ENCODE results near the gene DLK1.

The DLK1 gene

GRCh38 chr14:100703386-100704220, 23.1 kb upstream of the DLK1 start:
- no peaks in the 10 kb centered on the region for H3K4me1 Mint-ChIP-seq
- peaks cover 1% of the 10 kb centered on the region for H3K27me3 Mint-ChIP-seq
- no peaks in the 10 kb centered on the region for H3K36me3 Mint-ChIP-seq
- no peaks in the 10 kb centered on the region for H3K9me3 Mint-ChIP-seq
- no peak overlapping the region for H3K27ac Mint-ChIP-seq
- H3K4me3 Mint-ChIP-seq: no peak overlapping the region

GRCh38 chr14:100706200-100706599, 20.5 kb upstream of the DLK1 start:
- no peak overlapping the region for H3K27ac Mint-ChIP-seq
- no peaks in the 10 kb centered on the region for H3K36me3 Mint-ChIP-seq
- no peaks in the 10 kb centered on the region for H3K9me3 Mint-ChIP-seq
- H3K27me3 Mint-ChIP-seq: peaks cover 6% of the 10 kb centered on the region
- H3K4me3 Mint-ChIP-seq: no peak overlapping the region
- H3K4me1 Mint-ChIP-seq: no peaks in the 10 kb centered on the region

GRCh38 chr14:100706860-100707259, 19.8 kb upstream of the DLK1 start:
- no peaks in the 10 kb centered on the region for H3K36me3 Mint-ChIP-seq
- H3K4me3 Mint-ChIP-seq: no peak overlapping the region
- H3K4me1 Mint-ChIP-seq: no peaks in the 10 kb centered on the region
- H3K27ac Mint-ChIP-seq: no peak overlapping the region
- H3K27me3 Mint-ChIP-seq: peaks cover 6% of the 10 kb centered on the region
- H3K9me3 Mint-ChIP-seq: no peaks in the 10 kb centered on the region

- H3K4me3 Mint-ChIP-seq: no peak overlapping the region
- no peaks in the 10 kb centered on the region for H3K9me3 Mint-ChIP-seq
These were observed 18.0 kb upstream of the DLK1 start for GRCh38 chr14:100708425-100709288.

GRCh38 chr14:100709289-100710284, 17.1 kb upstream of the DLK1 start:
- H3K27ac Mint-ChIP-seq: no peak overlapping the region
- no peaks in the 10 kb centered on the region for H3K36me3 Mint-ChIP-seq
- peaks cover 8% of the 10 kb centered on the region for H3K27me3 Mint-ChIP-seq
- H3K9me3 Mint-ChIP-seq: no peaks in the 10 kb centered on the region
- no peaks in the 10 kb centered on the region for H3K4me1 Mint-ChIP-seq
- H3K4me3 Mint-ChIP-seq: no peak overlapping the region

More at GRCh38 chr14:100708425-100709288, 18.0 kb upstream of the DLK1 start:
- H3K27me3 Mint-ChIP-seq: peaks cover 8% of the 10 kb centered on the region
- no peaks in the 10 kb centered on the region for H3K36me3 Mint-ChIP-seq
- no peak overlapping the region for H3K27ac Mint-ChIP-seq
- no peaks in the 10 kb centered on the region for H3K4me1 Mint-ChIP-seq

- H3K9me3 Mint-ChIP-seq: no peaks in the 10 kb centered on the region
- no peaks in the 10 kb centered on the region for H3K36me3 Mint-ChIP-seq
- H3K27me3 Mint-ChIP-seq: peaks cover 8% of the 10 kb centered on the region
- no peak overlapping the region for H3K4me3 Mint-ChIP-seq
- no peak overlapping the region for H3K27ac Mint-ChIP-seq
- H3K4me1 Mint-ChIP-seq: no peaks in the 10 kb centered on the region
These were observed 16.3 kb upstream of the DLK1 start for GRCh38 chr14:100710391-100710790.

DNA sequence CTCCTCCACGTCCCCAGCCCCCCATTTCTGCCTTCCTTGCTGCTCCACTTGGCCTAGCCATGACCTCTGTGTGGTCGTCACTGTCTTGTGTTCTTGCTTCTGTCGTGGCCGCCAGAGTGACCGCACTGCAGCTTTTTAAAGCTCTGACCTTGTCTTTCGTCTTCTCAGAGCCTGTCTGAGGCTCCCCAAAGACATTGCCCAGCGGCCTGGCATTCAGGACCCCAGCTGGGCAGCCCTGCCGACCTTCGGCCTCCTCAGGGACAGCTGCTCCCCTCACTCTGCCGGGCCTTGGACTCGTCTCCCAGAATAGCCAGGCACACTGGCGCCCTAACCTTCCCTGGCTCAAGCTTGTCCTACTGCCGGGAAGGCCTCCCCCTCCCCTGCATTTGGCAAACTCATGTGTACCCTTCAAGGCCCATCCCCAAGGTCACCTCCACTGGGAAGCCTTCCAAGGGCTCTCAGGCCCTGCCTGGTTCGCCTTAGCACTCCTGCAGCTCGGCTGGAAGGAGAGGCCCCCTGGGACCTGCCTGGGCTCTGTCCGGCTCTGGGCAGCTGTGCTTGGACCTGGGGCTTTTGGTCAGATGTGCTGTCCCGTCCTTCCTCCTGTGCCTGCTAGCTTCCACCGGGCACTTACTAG, 15.7 kb upstream of the DLK1 start:
- Mint-ChIP-seq H3K9me3 (no peaks in the 10 kb centered on the region), H3K36me3 (no peaks in the 10 kb centered on the region), H3K27ac (no peak overlapping the region), H3K4me3 (no peak overlapping the region), H3K4me1 (no peaks in the 10 kb centered on the region), H3K27me3 (peaks cover 8% of the 10 kb centered on the region)

DNA sequence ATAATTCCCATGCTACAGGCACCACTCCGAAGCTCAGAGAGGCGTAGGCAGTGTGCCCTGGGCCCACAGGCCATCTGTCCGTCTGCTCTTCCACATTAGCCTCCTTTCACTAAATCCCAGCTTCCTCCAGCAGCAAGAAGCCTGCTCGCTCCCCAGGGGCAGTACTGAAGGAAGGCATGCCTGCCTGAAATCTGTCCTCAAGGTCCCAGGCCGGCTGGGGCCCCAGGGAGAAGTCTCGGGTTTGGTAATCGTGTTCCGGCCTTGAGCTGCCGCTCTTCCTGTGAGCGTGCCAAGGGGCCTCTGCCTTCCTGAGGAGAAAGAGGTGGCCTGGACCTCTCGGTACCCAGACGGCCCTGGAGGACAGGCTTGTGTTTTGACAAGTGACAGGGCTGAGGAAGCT, 15.2 kb upstream of the DLK1 start:
- H3K9me3 Mint-ChIP-seq: no peaks in the 10 kb centered on the region
- no peak overlapping the region for H3K27ac Mint-ChIP-seq
- no peaks in the 10 kb centered on the region for H3K36me3 Mint-ChIP-seq
- no peak overlapping the region for H3K4me3 Mint-ChIP-seq
- no peaks in the 10 kb centered on the region for H3K4me1 Mint-ChIP-seq
- peaks cover 8% of the 10 kb centered on the region for H3K27me3 Mint-ChIP-seq

GRCh38 chr14:100712490-100712889, 14.2 kb upstream of the DLK1 start:
- Mint-ChIP-seq H3K4me3 (no peak overlapping the region), H3K27me3 (peaks cover 9% of the 10 kb centered on the region), H3K4me1 (no peaks in the 10 kb centered on the region), H3K36me3 (no peaks in the 10 kb centered on the region), H3K27ac (no peak overlapping the region), H3K9me3 (no peaks in the 10 kb centered on the region)

GRCh38 chr14:100713705-100714104, 13.0 kb upstream of the DLK1 start:
- Mint-ChIP-seq H3K36me3 (no peaks in the 10 kb centered on the region), H3K27ac (no peak overlapping the region), H3K4me1 (no peaks in the 10 kb centered on the region), H3K9me3 (no peaks in the 10 kb centered on the region), H3K27me3 (peaks cover 11% of the 10 kb centered on the region), H3K4me3 (no peak overlapping the region)

- Mint-ChIP-seq H3K27me3 (peaks cover 13% of the 10 kb centered on the region), H3K9me3 (no peaks in the 10 kb centered on the region)
These were observed 12.3 kb upstream of the DLK1 start for GRCh38 chr14:100714258-100714892.

DNA sequence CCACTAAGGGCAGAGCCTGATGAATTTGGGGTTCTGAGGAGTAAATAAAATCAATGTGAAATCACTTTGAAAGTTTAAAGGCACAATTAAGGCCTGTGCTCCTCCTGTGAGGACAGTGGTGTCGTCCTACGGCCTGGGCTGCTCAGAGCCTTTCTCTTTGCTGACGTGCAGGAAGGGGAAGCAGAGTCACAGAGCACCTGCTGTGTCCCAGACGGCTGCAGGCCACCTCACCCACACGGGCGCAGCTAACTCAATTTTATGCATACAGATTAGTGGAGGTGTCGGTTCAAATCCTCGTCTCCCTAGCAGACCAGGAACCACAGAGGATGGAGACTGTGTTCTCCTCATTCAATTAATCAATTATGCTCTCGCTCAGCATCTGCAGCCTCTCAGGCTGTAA, 11.4 kb upstream of the DLK1 start:
- Mint-ChIP-seq H3K36me3 (no peaks in the 10 kb centered on the region), H3K4me3 (no peak overlapping the region), H3K27ac (no peak overlapping the region), H3K27me3 (peaks cover 11% of the 10 kb centered on the region), H3K4me1 (no peaks in the 10 kb centered on the region), H3K9me3 (no peaks in the 10 kb centered on the region)

More at GRCh38 chr14:100714258-100714892, 12.3 kb upstream of the DLK1 start:
- Mint-ChIP-seq H3K4me3 (no peak overlapping the region), H3K27ac (no peak overlapping the region), H3K36me3 (no peaks in the 10 kb centered on the region), H3K4me1 (no peaks in the 10 kb centered on the region)

DNA sequence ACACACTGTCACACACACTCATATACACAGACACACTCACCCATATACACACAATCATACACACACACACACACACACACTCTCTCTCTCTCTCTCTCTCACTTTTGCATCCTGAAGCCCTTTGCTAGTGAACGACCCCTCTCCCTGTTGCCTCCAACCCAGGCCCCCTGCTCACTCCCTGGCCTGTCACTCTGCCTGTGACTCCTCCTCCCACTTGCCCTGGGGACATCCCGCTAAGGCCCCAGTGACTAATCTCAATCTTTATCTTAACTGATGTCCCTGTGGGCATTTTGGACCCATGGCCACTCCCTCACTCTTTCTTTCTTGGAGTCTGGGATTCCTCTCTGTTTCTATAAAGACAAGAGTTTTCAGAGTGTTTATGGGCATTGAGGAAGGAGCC, 10.9 kb upstream of the DLK1 start:
- Mint-ChIP-seq H3K4me3 (no peak overlapping the region), H3K27me3 (peaks cover 7% of the 10 kb centered on the region), H3K27ac (no peak overlapping the region), H3K9me3 (no peaks in the 10 kb centered on the region), H3K4me1 (no peaks in the 10 kb centered on the region), H3K36me3 (no peaks in the 10 kb centered on the region)

GRCh38 chr14:100717386-100717785, 9.3 kb upstream of the DLK1 start:
- H3K36me3 Mint-ChIP-seq: no peaks in the 10 kb centered on the region
- no peak overlapping the region for H3K27ac Mint-ChIP-seq
- peaks cover 7% of the 10 kb centered on the region for H3K27me3 Mint-ChIP-seq
- no peaks in the 10 kb centered on the region for H3K4me1 Mint-ChIP-seq
- no peak overlapping the region for H3K4me3 Mint-ChIP-seq
- no peaks in the 10 kb centered on the region for H3K9me3 Mint-ChIP-seq
